Measurements from ENCODE around the gene CLEC19A.

DNA sequence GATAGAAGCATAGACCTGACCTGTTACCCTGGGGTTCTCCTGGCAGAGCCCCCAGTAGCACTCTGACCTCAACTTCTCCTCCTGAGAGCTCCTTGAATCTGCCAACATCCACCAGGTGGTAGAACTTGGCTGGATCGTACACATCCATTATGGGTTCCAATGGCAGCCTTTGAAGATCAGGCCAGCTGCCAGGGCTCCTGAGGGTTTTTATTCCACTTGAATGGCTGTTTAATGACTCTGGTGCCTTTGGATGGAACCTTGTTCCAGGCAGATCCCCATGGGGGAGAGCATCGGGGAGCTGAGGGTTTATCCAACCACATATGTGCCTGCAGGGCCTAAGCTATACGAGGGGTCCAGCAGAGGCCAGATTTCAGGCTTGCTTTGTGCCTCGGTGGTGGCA is 47.1 kb upstream of the CLEC19A start:
- TF ChIP-seq, protein P1, sequence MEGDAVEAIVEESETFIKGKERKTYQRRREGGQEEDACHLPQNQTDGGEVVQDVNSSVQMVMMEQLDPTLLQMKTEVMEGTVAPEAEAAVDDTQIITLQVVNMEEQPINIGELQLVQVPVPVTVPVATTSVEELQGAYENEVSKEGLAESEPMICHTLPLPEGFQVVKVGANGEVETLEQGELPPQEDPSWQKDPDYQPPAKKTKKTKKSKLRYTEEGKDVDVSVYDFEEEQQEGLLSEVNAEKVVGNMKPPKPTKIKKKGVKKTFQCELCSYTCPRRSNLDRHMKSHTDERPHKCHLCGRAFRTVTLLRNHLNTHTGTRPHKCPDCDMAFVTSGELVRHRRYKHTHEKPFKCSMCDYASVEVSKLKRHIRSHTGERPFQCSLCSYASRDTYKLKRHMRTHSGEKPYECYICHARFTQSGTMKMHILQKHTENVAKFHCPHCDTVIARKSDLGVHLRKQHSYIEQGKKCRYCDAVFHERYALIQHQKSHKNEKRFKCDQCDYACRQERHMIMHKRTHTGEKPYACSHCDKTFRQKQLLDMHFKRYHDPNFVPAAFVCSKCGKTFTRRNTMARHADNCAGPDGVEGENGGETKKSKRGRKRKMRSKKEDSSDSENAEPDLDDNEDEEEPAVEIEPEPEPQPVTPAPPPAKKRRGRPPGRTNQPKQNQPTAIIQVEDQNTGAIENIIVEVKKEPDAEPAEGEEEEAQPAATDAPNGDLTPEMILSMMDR (conservative IDR thresholded peaks at IDR 0.05; ENCODE audit: low read length): no peak
- TF ChIP-seq EZH2phosphoT487 (IDR thresholded peaks at IDR 0.05; ENCODE audit: borderline replicate concordance, low read depth, low read length): no peak

All from OCI-LY7 (cell line).